ENCODE data around the gene JAK1. TPM values are rescaled to one million over a fixed set of nuclear protein-coding genes. Genes with fewer than 3 reads are reported as not detected.

Gene JAK1
- total and polyA plus RNA-seq, 2 donors (not counting 3 experiments of a cell fraction or from before 2014, with no cell fraction given), result 68.8 to 177 TPM

GRCh38 chr1:64950284-64950809, 16.0 kb downstream of the JAK1 start:
- Histone ChIP-seq H3K4me3 (replicated peaks in 1 of 3; ENCODE audit: insufficient read depth in 1 of 3, low read depth in 1 of 3, low read length in 3 of 3) (no peak overlapping the region), H3K36me3 (ENCODE audit: control insufficient read depth in 2 of 2, extremely low read depth in 1 of 2, insufficient read depth in 2 of 2, low read length in 2 of 2) (no peaks in the 10 kb centered on the region), H3K4me2 (ENCODE audit: insufficient read depth, low read length) (no peak overlapping the region), H3K27me3 (ENCODE audit: control insufficient read depth in 2 of 2, insufficient read depth in 2 of 2, low read length in 2 of 2) (no peaks in the 10 kb centered on the region), H3K9ac (replicated peaks; ENCODE audit: extremely low read depth, insufficient read depth, low read length) (no peak overlapping the region), H3K27ac (ENCODE audit: insufficient read depth, low read depth, low read length) (no peak overlapping the region), H3K4me1 (ENCODE audit: control insufficient read depth, extremely low read depth, insufficient read depth, low read length) (peaks cover 27% of the 10 kb centered on the region), H3K9me1 (replicated peaks; ENCODE audit: control insufficient read depth, extremely low read depth, insufficient read depth, low read length) (no peaks in the 10 kb centered on the region), H3K79me2 (ENCODE audit: control insufficient read depth, insufficient read depth, low read length) (peaks cover 94% of the 10 kb centered on the region), H4K20me1 (replicated peaks; ENCODE audit: control insufficient read depth, extremely low read depth, insufficient read depth, low read length) (peaks cover 13% of the 10 kb centered on the region), H3K9me3 (replicated peaks; ENCODE audit: control insufficient read depth, insufficient read depth, low read length) (no peaks in the 10 kb centered on the region), H2AFZ (ENCODE audit: low read depth, low read length) (no peak overlapping the region)
- dilution Hi-C loops (cut with MboI; ENCODE audit: extremely low pct_ligation_motif_present, low sequenced_read_pairs), result no loop called here
- TF ChIP-seq, protein P1, sequence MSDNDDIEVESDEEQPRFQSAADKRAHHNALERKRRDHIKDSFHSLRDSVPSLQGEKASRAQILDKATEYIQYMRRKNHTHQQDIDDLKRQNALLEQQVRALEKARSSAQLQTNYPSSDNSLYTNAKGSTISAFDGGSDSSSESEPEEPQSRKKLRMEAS (IDR thresholded peaks at IDR 0.05; ENCODE audit: insufficient read depth, insufficient read length), result no peak
- no peak for TF ChIP-seq MYC (IDR thresholded peaks at IDR 0.05; ENCODE audit: low read depth, low read length)
- no peak for TF ChIP-seq EZH2 (IDR thresholded peaks at IDR 0.05; ENCODE audit: borderline replicate concordance, low read depth, low read length, severe bottlenecking)
- no peak for TF ChIP-seq JUN (IDR thresholded peaks at IDR 0.05; ENCODE audit: borderline replicate concordance, insufficient read depth, insufficient read length, low read depth)
- TF ChIP-seq POLR2AphosphoS5 (IDR thresholded peaks at IDR 0.05; ENCODE audit: insufficient read depth, low read depth, low read length), result no peak
- no peak for TF ChIP-seq CTCF (IDR thresholded peaks at IDR 0.05; ENCODE audit: extremely low read depth in 1 of 2, insufficient read depth in 1 of 2, low read depth in 1 of 2, low read length in 2 of 2)
- TF ChIP-seq FOS (IDR thresholded peaks at IDR 0.05; ENCODE audit: borderline replicate concordance, insufficient read depth, low read length), result no peak
- TF ChIP-seq POLR2A (IDR thresholded peaks at IDR 0.05; ENCODE audit: low read depth, low read length), result no peak
- ChIA-PET POLR2A (no interaction called here), CTCF (interaction anchor here (0.7 to 1.2 kb wide), 6 partner anchors 10 to 89 kb away, joined by 3 to 8 read pairs (median 4); no protein-coding TSS in a partner anchor)
- FAIRE-seq, result no peak
- intact Hi-C loops (cut with micrococcal nuclease), result no loop called here
- no TSS peak for BruUV-seq (replicated peaks)
- no peak for DNase-seq (ENCODE audit: low read depth, low spot score)

Measured in endothelial cell of umbilical vein (primary cell).